Measurements from ENCODE around the gene SH3RF3. TPM values are rescaled to one million over a fixed set of nuclear protein-coding genes. Genes with fewer than 3 reads are reported as not detected.

The SH3RF3 gene
- total and polyA plus RNA-seq, 9 of the 15 experiments (the other 6 are each of a cell fraction or from before 2014, with no cell fraction given): 0.02 TPM; not detected in 8

DNA sequence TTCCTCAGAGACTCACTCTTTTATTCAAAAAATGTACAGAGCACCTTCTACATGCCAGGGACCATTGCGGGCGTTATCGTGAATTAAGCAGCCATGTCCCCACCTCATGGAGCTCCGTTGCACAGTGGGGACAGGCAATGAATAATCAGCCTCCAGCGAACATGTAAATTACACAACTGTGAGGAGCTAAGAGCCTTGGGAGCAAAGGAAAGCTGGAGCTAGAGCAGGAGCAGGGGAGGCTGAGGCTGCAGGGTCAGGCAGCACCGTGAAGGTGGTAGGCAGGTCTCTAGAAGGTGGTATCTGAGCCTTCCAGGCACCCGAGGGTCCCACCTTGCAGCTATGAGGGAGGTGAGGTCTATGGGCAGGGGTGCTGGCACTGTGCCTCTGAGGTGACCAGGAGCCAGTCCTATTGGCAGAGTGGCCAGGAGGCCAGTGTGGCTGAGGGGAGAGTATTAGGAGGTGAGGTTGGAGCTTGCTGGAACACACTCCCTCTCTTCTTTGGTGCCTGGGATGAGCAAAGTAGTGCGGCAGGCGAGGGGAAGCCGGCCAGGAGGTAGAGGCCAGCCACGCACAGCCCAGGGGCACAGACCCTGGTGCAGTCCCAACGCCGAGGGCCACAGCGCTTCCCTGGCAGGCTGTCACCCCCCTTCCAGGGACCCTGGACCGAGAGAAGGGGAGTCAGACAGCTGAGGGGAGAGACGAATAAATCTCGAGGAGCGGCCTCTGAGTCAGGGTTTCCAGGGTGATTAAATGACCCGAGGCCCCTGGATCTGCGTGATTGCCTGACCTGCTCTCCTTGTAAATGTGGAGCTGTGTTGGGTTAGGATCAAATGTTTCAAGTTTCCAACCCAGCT lies 317.5 kb downstream of the SH3RF3 start:
- H3K9me1 ChIP-seq (ENCODE audit: control insufficient read depth, insufficient read depth, low read length): no peaks in the 10 kb centered on the region
- no peak for DNase-seq (ENCODE audit: extremely low read depth in 1 of 4, low spot score in 3 of 4)
- no peak overlapping the region for H3K9ac ChIP-seq (ENCODE audit: insufficient read depth in 1 of 2, low read depth in 2 of 2, low read length in 2 of 2)
- POLR2A ChIA-PET: no interaction called here
- intact Hi-C loops (cut with micrococcal nuclease): no loop called here
- no peaks in the 10 kb centered on the region; the same call in 1 of the 2 replicates for H3K9me3 ChIP-seq (replicated peaks; ENCODE audit: control insufficient read depth, insufficient read depth, low read depth, low read length)
- no peak for ATAC-seq
- no peak overlapping the region for H2AFZ ChIP-seq (ENCODE audit: low read depth, low read length)
- no peaks in the 10 kb centered on the region for H4K20me1 ChIP-seq (replicated peaks; ENCODE audit: control insufficient read depth, insufficient read depth, low read length)
- H3K4me2 ChIP-seq (ENCODE audit: insufficient read depth, low read length): no peak overlapping the region
- no peak for FAIRE-seq
- TF ChIP-seq ADNP (tag; IDR thresholded peaks at IDR 0.05) (no peak), MLX (CRISPR knock-in tag; conservative IDR thresholded peaks at IDR 0.05) (no peak), TAF9B (IDR thresholded peaks at IDR 0.05; ENCODE audit: partially characterized antibody) (no peak), GATAD2B (IDR thresholded peaks at IDR 0.05; ENCODE audit: borderline replicate concordance) (no peak), MAX (CRISPR knock-in tag; IDR thresholded peaks at IDR 0.05) (no peak), ZFP91 (CRISPR knock-in tag; IDR thresholded peaks at IDR 0.05) (no peak), PHF21A (IDR thresholded peaks at IDR 0.05; ENCODE audit: borderline replicate concordance, low read depth) (no peak)
- H3K27me3 ChIP-seq (ENCODE audit: control insufficient read depth in 2 of 2, insufficient read depth in 2 of 2, low read length in 2 of 2): peaks cover 3 to 22% of the 10 kb centered on the region in 2 experiments; a peak in 2 of 5 replicates
- no TSS peak for BruUV-seq (replicated peaks)
- no peaks in the 10 kb centered on the region for H3K79me2 ChIP-seq (ENCODE audit: control insufficient read depth, insufficient read depth, low read length)
- no peaks in the 10 kb centered on the region for H3K36me3 ChIP-seq (ENCODE audit: control insufficient read depth, insufficient read depth, low read length)
- no peaks in the 10 kb centered on the region for H3K4me1 ChIP-seq (replicated peaks in 1 of 2; ENCODE audit: control insufficient read depth in 2 of 2, insufficient read depth in 2 of 2, low read length in 2 of 2)
- CTCF ChIA-PET (ENCODE audit: low intra/inter-chr PET ratio): no interaction called here
- no peak overlapping the region for H3K27ac ChIP-seq (ENCODE audit: extremely low read depth, low read depth, low read length)
- in situ Hi-C loops (cut with MboI): no loop called here
- WGBS (ENCODE audit: insufficient coverage, low coverage, missing lambda C conversion rate): under 1% methylated on average over 18 of the region's 20 CpGs
- H3K4me3 ChIP-seq: no peak overlapping the region
